OCI-LY3 (cell line): ENCODE data around the gene PACRG.

Source experiments
- H2AFZ ChIP-seq: fragments of 200-600, 300-600 bp; shearing (Covaris generic); 2 replicates; pipeline ENCODE4 v1.6.0; 2014; ENCODE audit warnings: antibody characterized with exemption, low read depth, low read length
- H3K27ac ChIP-seq: fragments of 200-600, 300-600 bp; sonication (generic); 2 replicates; pipeline ENCODE4 v1.5.1; 2014; ENCODE audit warnings: mild to moderate bottlenecking, low read length, moderate library complexity, mixed read lengths
- H3K27me3 ChIP-seq: fragments of 200-600, 300-600 bp; sonication (generic); 2 replicates; pipeline ENCODE4 v1.6.1; 2014; ENCODE audit warnings: low read depth, low read length, mixed read lengths
- H3K36me3 ChIP-seq: fragments of 200-600, 300-600 bp; sonication (generic); replicated peaks from 2 replicates; pipeline ENCODE3; 2014; ENCODE audit warnings: low read depth, low read length, mixed read lengths
- H3K4me1 ChIP-seq: fragments of 300-600, 200-600 bp; sonication (generic); 2 replicates; pipeline ENCODE4 v1.6.1; 2014; ENCODE audit warnings: low read length, mixed read lengths
- H3K4me2 ChIP-seq: fragments of 200-600, 300-600 bp; sonication (generic); 2 replicates; pipeline ENCODE4 v1.6.1; 2014; ENCODE audit warnings: low read length, mixed read lengths
- H3K4me3 ChIP-seq: fragments of 300-600, 200-600 bp; sonication (generic); 2 replicates; pipeline ENCODE4 v1.5.1; 2014; ENCODE audit warnings: antibody characterized with exemption, mild to moderate bottlenecking, low read length, moderate library complexity
- H3K79me2 ChIP-seq: fragments of 300-600, 200-600 bp; shearing (Covaris generic); 2 replicates; pipeline ENCODE4 v1.6.1; 2014; ENCODE audit warnings: mild to moderate bottlenecking, low read length, mixed read lengths
- H3K9ac ChIP-seq: fragments of 300-600, 200-600 bp; shearing (Covaris generic); 2 replicates; pipeline ENCODE4 v1.6.0; 2014; ENCODE audit warnings: mild to moderate bottlenecking, low read length, moderate library complexity
- H3K9me3 ChIP-seq: fragments of 200-600, 300-600 bp; shearing (Covaris generic); 2 replicates; pipeline ENCODE4 v1.6.1; 2014; ENCODE audit warnings: low read length, mixed read lengths; ENCODE audit not compliant: insufficient read depth
- H4K20me1 ChIP-seq: fragments of 200-600, 300-600 bp; sonication (generic); 2 replicates; pipeline ENCODE4 v1.6.1; 2016; ENCODE audit warnings: low read length, mixed read lengths; ENCODE audit not compliant: insufficient read depth
- EZH2phosphoT487 ChIP-seq: fragments of 200-600 bp; shearing (Covaris generic); IDR thresholded peaks from 2 replicates; pipeline ENCODE4 v1.6.1; 2018; ENCODE audit warnings: antibody characterized with exemption, mixed run types, low read depth
- TF ChIP-seq, protein P1 (sequence below): fragments of 200-600, 300-600 bp; sonication (generic); IDR thresholded peaks from 2 replicates; pipeline ENCODE4 v1.5.1; 2014; ENCODE audit warnings: antibody characterized with exemption, low read length, low read depth

Gene PACRG

GRCh38 chr6:162951164-162951743, 223.5 kb downstream of the PACRG start:
- Histone ChIP-seq H3K9me3 (no peaks in the 10 kb centered on the region), H3K4me1 (no peaks in the 10 kb centered on the region), H3K27ac (no peak overlapping the region), H3K4me3 (no peak overlapping the region), H3K9ac (no peak overlapping the region), H2AFZ (no peak overlapping the region), H4K20me1 (no peaks in the 10 kb centered on the region), H3K36me3 (no peaks in the 10 kb centered on the region), H3K4me2 (no peak overlapping the region), H3K27me3 (no peaks in the 10 kb centered on the region), H3K79me2 (no peaks in the 10 kb centered on the region)
- TF ChIP-seq, protein P1, sequence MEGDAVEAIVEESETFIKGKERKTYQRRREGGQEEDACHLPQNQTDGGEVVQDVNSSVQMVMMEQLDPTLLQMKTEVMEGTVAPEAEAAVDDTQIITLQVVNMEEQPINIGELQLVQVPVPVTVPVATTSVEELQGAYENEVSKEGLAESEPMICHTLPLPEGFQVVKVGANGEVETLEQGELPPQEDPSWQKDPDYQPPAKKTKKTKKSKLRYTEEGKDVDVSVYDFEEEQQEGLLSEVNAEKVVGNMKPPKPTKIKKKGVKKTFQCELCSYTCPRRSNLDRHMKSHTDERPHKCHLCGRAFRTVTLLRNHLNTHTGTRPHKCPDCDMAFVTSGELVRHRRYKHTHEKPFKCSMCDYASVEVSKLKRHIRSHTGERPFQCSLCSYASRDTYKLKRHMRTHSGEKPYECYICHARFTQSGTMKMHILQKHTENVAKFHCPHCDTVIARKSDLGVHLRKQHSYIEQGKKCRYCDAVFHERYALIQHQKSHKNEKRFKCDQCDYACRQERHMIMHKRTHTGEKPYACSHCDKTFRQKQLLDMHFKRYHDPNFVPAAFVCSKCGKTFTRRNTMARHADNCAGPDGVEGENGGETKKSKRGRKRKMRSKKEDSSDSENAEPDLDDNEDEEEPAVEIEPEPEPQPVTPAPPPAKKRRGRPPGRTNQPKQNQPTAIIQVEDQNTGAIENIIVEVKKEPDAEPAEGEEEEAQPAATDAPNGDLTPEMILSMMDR = no peak
- no peak for TF ChIP-seq EZH2phosphoT487

GRCh38 chr6:162952423-162952822, 224.6 kb downstream of the PACRG start:
- Histone ChIP-seq H4K20me1 (no peaks in the 10 kb centered on the region), H3K27ac (no peak overlapping the region), H3K4me1 (no peaks in the 10 kb centered on the region), H2AFZ (no peak overlapping the region), H3K4me2 (no peak overlapping the region), H3K4me3 (no peak overlapping the region), H3K27me3 (no peaks in the 10 kb centered on the region), H3K9me3 (no peaks in the 10 kb centered on the region), H3K36me3 (no peaks in the 10 kb centered on the region), H3K9ac (no peak overlapping the region), H3K79me2 (no peaks in the 10 kb centered on the region)
- TF ChIP-seq, protein P1 = no peak
- TF ChIP-seq EZH2phosphoT487 = no peak

GRCh38 chr6:162957062-162957461, 229.3 kb downstream of the PACRG start:
- no peak for TF ChIP-seq EZH2phosphoT487
- TF ChIP-seq, protein P1 = no peak
- no peaks in the 10 kb centered on the region for H3K27me3 ChIP-seq
- no peaks in the 10 kb centered on the region for H3K36me3 ChIP-seq

DNA sequence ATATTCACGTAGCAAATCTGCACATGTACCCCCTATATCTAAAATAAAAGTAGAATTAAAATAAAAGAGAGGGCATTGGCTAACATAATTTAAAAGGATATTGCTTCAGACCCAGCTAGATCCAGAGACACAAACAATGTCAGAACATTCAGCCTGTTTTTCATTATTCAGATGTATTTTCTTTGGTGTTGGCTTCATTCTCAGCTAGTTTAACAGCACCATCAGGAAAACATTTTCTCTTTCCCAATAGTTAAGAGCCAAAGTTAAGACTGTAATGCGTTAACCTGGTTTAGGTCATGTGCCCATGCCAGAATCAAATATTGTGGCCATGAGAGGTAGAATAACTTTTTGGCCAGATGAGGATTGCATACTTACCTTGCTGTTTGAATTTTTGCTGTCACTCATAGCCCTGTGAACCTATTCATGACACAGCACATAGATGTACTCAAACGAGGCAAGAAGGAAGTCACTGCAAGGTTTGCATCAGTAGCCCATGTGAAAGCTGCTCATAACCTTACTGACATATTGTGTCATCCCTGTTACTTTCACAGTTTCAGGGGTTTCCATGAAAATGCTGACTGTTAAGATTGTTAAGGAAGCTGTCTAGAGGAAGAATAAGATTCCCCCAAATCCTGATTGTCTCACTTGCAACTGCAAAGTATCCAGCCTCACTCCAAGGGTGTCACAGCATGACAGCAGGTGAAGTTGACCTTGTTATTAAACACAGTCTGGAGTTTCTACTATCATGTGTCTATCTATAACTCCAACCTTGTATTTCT, 233.1 kb downstream of the PACRG start:
- Histone ChIP-seq H2AFZ (no peak overlapping the region), H3K27ac (no peak overlapping the region), H3K9ac (no peak overlapping the region), H3K36me3 (no peaks in the 10 kb centered on the region), H3K4me2 (no peak overlapping the region), H4K20me1 (no peaks in the 10 kb centered on the region), H3K9me3 (no peaks in the 10 kb centered on the region), H3K4me3 (no peak overlapping the region), H3K27me3 (no peaks in the 10 kb centered on the region), H3K79me2 (no peaks in the 10 kb centered on the region), H3K4me1 (no peaks in the 10 kb centered on the region)
- TF ChIP-seq, protein P1 = no peak
- TF ChIP-seq EZH2phosphoT487 = no peak

More at GRCh38 chr6:162957062-162957461, 229.3 kb downstream of the PACRG start:
- Histone ChIP-seq H3K79me2 (no peaks in the 10 kb centered on the region), H4K20me1 (no peaks in the 10 kb centered on the region), H3K9ac (no peak overlapping the region), H3K4me3 (no peak overlapping the region), H3K27ac (no peak overlapping the region), H2AFZ (no peak overlapping the region), H3K4me1 (no peaks in the 10 kb centered on the region), H3K9me3 (no peaks in the 10 kb centered on the region), H3K4me2 (no peak overlapping the region)
